B cell (primary cell): Measurements from ENCODE around the gene FTO.

ENCODE experiments used
- CTCF ChIP-seq: fragments of 200-600 bp; IDR thresholded peaks from one replicate; pipeline ENCODE4 v1.8.0; 2022; ENCODE audit warnings: antibody characterized with exemption, mild to moderate bottlenecking
- EZH2 ChIP-seq: IDR thresholded peaks from 2 replicates; pipeline ENCODE4 v1.6.1; 2012; ENCODE audit warnings: borderline replicate concordance, low read depth, mild to moderate bottlenecking, moderate library complexity, low read length; ENCODE audit not compliant: insufficient read depth, poor library complexity, severe bottlenecking

DNA sequence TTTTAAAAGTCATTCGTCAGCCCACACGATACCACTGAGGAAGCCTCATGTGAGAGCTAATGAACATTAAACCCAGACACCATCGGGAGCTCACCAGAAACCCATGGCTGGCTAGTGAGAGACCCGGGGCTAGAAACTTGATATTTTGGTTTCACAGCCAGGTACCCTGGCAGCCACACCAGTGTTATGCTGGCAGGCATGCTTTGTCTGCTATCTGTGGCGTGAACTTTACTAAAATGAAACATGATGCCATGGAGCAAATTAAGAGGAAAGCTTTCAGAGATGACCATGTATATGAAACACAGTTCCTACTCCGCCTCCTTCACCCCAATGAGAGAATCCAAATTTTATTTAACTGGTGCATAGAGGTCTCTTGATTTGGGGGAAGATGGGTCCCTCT, 291.4 kb downstream of the FTO start:
- TF ChIP-seq CTCF (no peak), EZH2 (no peak)
